Measurements from ENCODE around the gene KRTAP9-3.
"Not testable (repeated sequence)": the region's sequence is repeated elsewhere in the genome, so short reads cannot be mapped to it uniquely, and the experiment has no call there.

The KRTAP9-3 gene

GRCh38 chr17:41251261-41251660, 19.0 kb downstream of the KRTAP9-3 start:
- no peak for DNase-seq (ENCODE audit: low spot score)

- peak; percentile 21 for DNase-seq (ENCODE audit: low spot score)
These were observed 22.6 kb downstream of the KRTAP9-3 start for GRCh38 chr17:41254861-41255260.

- DNase-seq (ENCODE audit: low spot score), result not testable (repeated sequence)
These were observed 23.4 kb downstream of the KRTAP9-3 start, which contains the start of gene KRTAP9-9 for GRCh38 chr17:41255381-41256290. TSS of gene KRTAP9-9 (plus strand) at chr17:41255384.

GRCh38 chr17:41256291-41256685, 24.0 kb downstream of the KRTAP9-3 start:
- no peak for DNase-seq (ENCODE audit: low spot score)

- DNase-seq (ENCODE audit: low spot score), result no peak
These were observed 26.2 kb downstream of the KRTAP9-3 start for GRCh38 chr17:41258406-41258805.

- no peak for DNase-seq (ENCODE audit: low spot score)
These were observed 31.0 kb downstream of the KRTAP9-3 start for GRCh38 chr17:41263212-41263611.

- DNase-seq (ENCODE audit: low spot score), result no peak
These were observed 32.4 kb downstream of the KRTAP9-3 start for GRCh38 chr17:41264599-41264998.

- no peak for DNase-seq (ENCODE audit: low spot score)
These were observed 32.8 kb downstream of the KRTAP9-3 start, which contains the start of gene KRTAP9-6 for GRCh38 chr17:41265078-41265477. TSS of gene KRTAP9-6 (plus strand) at chr17:41265378. CDS start at chr17:41265378, 0 bp downstream.

GRCh38 chr17:41267711-41268110, 35.5 kb downstream of the KRTAP9-3 start:
- DNase-seq (ENCODE audit: low spot score), result no peak

GRCh38 chr17:41271323-41271722, 39.1 kb downstream of the KRTAP9-3 start:
- DNase-seq (ENCODE audit: low spot score), result not testable (repeated sequence)

GRCh38 chr17:41271858-41272257, 39.6 kb downstream of the KRTAP9-3 start:
- DNase-seq (ENCODE audit: low spot score), result no peak

- DNase-seq (ENCODE audit: low spot score), result not testable (repeated sequence)
These were observed 43.5 kb downstream of the KRTAP9-3 start, which contains the start of gene KRTAP9-7 for GRCh38 chr17:41275648-41276190. TSS of gene KRTAP9-7 (plus strand) at chr17:41275698. CDS start at chr17:41275698, 0 bp downstream.

GRCh38 chr17:41278176-41278955, 46.1 kb downstream of the KRTAP9-3 start:
- no peak for DNase-seq (ENCODE audit: low spot score)
